Measurements from ENCODE around the gene HCAR1.
"Not testable (repeated sequence)": the region's sequence is repeated elsewhere in the genome, so short reads cannot be mapped to it uniquely, and the experiment has no call there.

The HCAR1 gene

GRCh38 chr12:122716658-122717057, 14.0 kb downstream of the HCAR1 start, which contains the start of gene HCAR3:
TSS of gene HCAR3 (minus strand) at chr12:122716811. CDS start at chr12:122716737, 74 bp downstream.
- DNase-seq, result not testable (repeated sequence)

- not testable (repeated sequence) for DNase-seq
Observed at GRCh38 chr12:122715211-122715610, 15.4 kb downstream of the HCAR1 start.

- DNase-seq, result not testable (repeated sequence)
Observed at GRCh38 chr12:122713491-122714188, 17.0 kb downstream of the HCAR1 start.

- not testable (repeated sequence) for DNase-seq
Observed at GRCh38 chr12:122711266-122711665, 19.4 kb downstream of the HCAR1 start.

GRCh38 chr12:122710341-122710740, 20.3 kb downstream of the HCAR1 start:
- not testable (repeated sequence) for DNase-seq

- DNase-seq, result not testable (repeated sequence)
Observed at GRCh38 chr12:122709287-122709686, 21.4 kb downstream of the HCAR1 start.

- DNase-seq, result not testable (repeated sequence)
Observed at GRCh38 chr12:122703841-122704240, 26.8 kb downstream of the HCAR1 start.

- DNase-seq, result not testable (repeated sequence)
Observed at GRCh38 chr12:122702890-122703611, 27.6 kb downstream of the HCAR1 start, which contains the start of gene HCAR2. TSS of gene HCAR2 (minus strand) at chr12:122703357. CDS start at chr12:122703283, 74 bp downstream.

- not testable (repeated sequence) for DNase-seq
Observed at GRCh38 chr12:122701481-122701880, 29.2 kb downstream of the HCAR1 start.

GRCh38 chr12:122700038-122700710, 30.5 kb downstream of the HCAR1 start:
- not testable (repeated sequence) for DNase-seq

- not testable (repeated sequence) for DNase-seq
Observed at GRCh38 chr12:122696922-122697321, 33.7 kb downstream of the HCAR1 start.

- no peak for DNase-seq
Observed at GRCh38 chr12:122691566-122691965, 39.1 kb downstream of the HCAR1 start.

GRCh38 chr12:122688291-122688690, 42.4 kb downstream of the HCAR1 start:
- no peak for DNase-seq

GRCh38 chr12:122687086-122687485, 43.6 kb downstream of the HCAR1 start:
- DNase-seq, result no peak

GRCh38 chr12:122686538-122686937, 44.1 kb downstream of the HCAR1 start:
- DNase-seq, result no peak

- DNase-seq, result no peak
Observed at GRCh38 chr12:122684297-122684813, 46.3 kb downstream of the HCAR1 start.

- DNase-seq, result no peak
Observed at GRCh38 chr12:122681814-122682213, 48.8 kb downstream of the HCAR1 start.

GRCh38 chr12:122680989-122681388, 49.7 kb downstream of the HCAR1 start:
- not testable (repeated sequence) for DNase-seq

GRCh38 chr12:122676781-122677180, 53.9 kb downstream of the HCAR1 start:
- not testable (repeated sequence) for DNase-seq

Data from CD4-positive, alpha-beta T cell treated with Interleukin-4 for 4 hours (primary cell).